Endothelial cell (in vitro differentiated cells): ENCODE measurements around the gene SOX13. TPM values are rescaled to one million over a fixed set of nuclear protein-coding genes. Genes with fewer than 3 reads are reported as not detected.

Experiments
- DNase-seq: peaks from one replicate; pipeline ENCODE4 v3.0.0; 2021; ENCODE audit warnings: low spot score
- H3K27ac Mint-ChIP-seq: one replicate; pipeline ENCODE4 v1.8.0; 2021; ENCODE audit warnings: mixed read lengths, inconsistent platforms; ENCODE audit not compliant: unreplicated experiment
- H3K27me3 Mint-ChIP-seq: one replicate; pipeline ENCODE4 v1.8.0; 2021; ENCODE audit warnings: mild to moderate bottlenecking, moderate library complexity, mixed read lengths, inconsistent platforms; ENCODE audit not compliant: unreplicated experiment
- H3K36me3 Mint-ChIP-seq: one replicate; pipeline ENCODE4 v1.8.0; 2021; ENCODE audit warnings: mild to moderate bottlenecking, low read depth, mixed read lengths, inconsistent platforms; ENCODE audit not compliant: unreplicated experiment
- H3K4me1 Mint-ChIP-seq: one replicate; pipeline ENCODE4 v1.8.0; 2021; ENCODE audit warnings: mild to moderate bottlenecking, mixed read lengths, inconsistent platforms; ENCODE audit not compliant: unreplicated experiment
- H3K4me3 Mint-ChIP-seq: one replicate; pipeline ENCODE4 v1.8.0; 2021; ENCODE audit warnings: mild to moderate bottlenecking, mixed read lengths, inconsistent platforms; ENCODE audit not compliant: unreplicated experiment
- H3K9me3 Mint-ChIP-seq: one replicate; pipeline ENCODE4 v1.8.0; 2021; ENCODE audit warnings: mixed read lengths, inconsistent platforms; ENCODE audit not compliant: unreplicated experiment
- CTCF ChIP-seq: fragments of 200-600 bp; sonication (generic); IDR thresholded peaks from one replicate; pipeline ENCODE4 v1.5.0; 2021; ENCODE audit warnings: antibody characterized with exemption; ENCODE audit not compliant: unreplicated experiment
- total RNA-seq: library from RNA; stranded (reverse); fragmentation: NEBNext Ultra II Directional; extraction: Animal tissue kit (Norgen Biotek cat#: 25700); gene quantifications from one replicate; pipeline ENCODE4 v1.2.1, GENCODE V29; 2021; ENCODE audit not compliant: unreplicated experiment

Gene SOX13
- total RNA-seq, 1 donor from 2014 or later = 107 TPM

- H3K9me3 Mint-ChIP-seq = no peaks in the 10 kb centered on the region
- H3K36me3 Mint-ChIP-seq = peaks cover 3% of the 10 kb centered on the region
- no peak overlapping the region for H3K27ac Mint-ChIP-seq
- H3K27me3 Mint-ChIP-seq = peaks cover 10% of the 10 kb centered on the region
- H3K4me1 Mint-ChIP-seq = no peaks in the 10 kb centered on the region
- DNase-seq = no peak
- no peak overlapping the region for H3K4me3 Mint-ChIP-seq
- TF ChIP-seq CTCF = no peak
These were observed 83.0 kb downstream of the SOX13 start for GRCh38 chr1:204155881-204156280.

GRCh38 chr1:204157962-204158361 lies 85.0 kb downstream of the SOX13 start:
- Mint-ChIP-seq H3K4me1 (peaks cover 2% of the 10 kb centered on the region), H3K27ac (no peak overlapping the region), H3K4me3 (no peak overlapping the region), H3K9me3 (no peaks in the 10 kb centered on the region), H3K27me3 (peaks cover 11% of the 10 kb centered on the region), H3K36me3 (peaks cover 3% of the 10 kb centered on the region)
- no peak for DNase-seq
- no peak for TF ChIP-seq CTCF

GRCh38 chr1:204161609-204162493 lies 88.9 kb downstream of the SOX13 start:
- Mint-ChIP-seq H3K9me3 (no peaks in the 10 kb centered on the region), H3K27me3 (peaks cover 9% of the 10 kb centered on the region), H3K4me3 (no peak overlapping the region), H3K27ac (no peak overlapping the region), H3K4me1 (peaks cover 9% of the 10 kb centered on the region), H3K36me3 (no peaks in the 10 kb centered on the region)
- no peak for DNase-seq
- no peak for TF ChIP-seq CTCF

- Mint-ChIP-seq H3K4me1 (peaks cover 9% of the 10 kb centered on the region), H3K36me3 (no peaks in the 10 kb centered on the region), H3K27me3 (peaks cover 9% of the 10 kb centered on the region), H3K9me3 (no peaks in the 10 kb centered on the region), H3K4me3 (no peak overlapping the region), H3K27ac (no peak overlapping the region)
- DNase-seq = peak; percentile 88
- peak; percentile 95 for TF ChIP-seq CTCF
These were observed 89.7 kb downstream of the SOX13 start for GRCh38 chr1:204162494-204163074.

GRCh38 chr1:204166219-204166618 lies 93.3 kb downstream of the SOX13 start, which contains the start of gene REN:
Gene REN, minus strand, starts transcription at chr1:204166337. Its CDS starts 44 bp downstream, at chr1:204166293.
- no peak for TF ChIP-seq CTCF
- Mint-ChIP-seq H3K36me3 (no peaks in the 10 kb centered on the region), H3K27me3 (no peaks in the 10 kb centered on the region), H3K9me3 (peaks cover 7% of the 10 kb centered on the region), H3K27ac (no peak within 1 kb of the TSS), H3K4me1 (peaks cover 9% of the 10 kb centered on the region), H3K4me3 (no peak within 1 kb of the TSS)
- no peak for DNase-seq
